ENCODE data around the gene LHFPL6.

GRCh38 chr13:39410096-39410901 is 192.7 kb downstream of the LHFPL6 start:
- TF ChIP-seq MYC (IDR thresholded peaks at IDR 0.05; ENCODE audit: insufficient read depth, insufficient read length, insufficient replicate concordance, low read length, severe bottlenecking) (no peak), ATF3 (IDR thresholded peaks at IDR 0.05; ENCODE audit: borderline replicate concordance, extremely low read depth, low read depth, low read length) (no peak), POLR2AphosphoS2 (IDR thresholded peaks at IDR 0.05; ENCODE audit: low read depth, low read length) (no peak), CBFB (IDR thresholded peaks at IDR 0.05; ENCODE audit: low read depth) (no peak), KDM1A (IDR thresholded peaks at IDR 0.05; ENCODE audit: borderline replicate concordance) (no peak), CTCF (IDR thresholded peaks at IDR 0.05 in 2 of 3, conservative IDR thresholded peaks at IDR 0.05 in 1 of 3; ENCODE audit: control insufficient read depth in 2 of 3, extremely low read depth in 1 of 3, insufficient read depth in 1 of 3, low read depth in 3 of 3, low read length in 3 of 3) (no peak), BRCA1 (IDR thresholded peaks at IDR 0.05; ENCODE audit: low read depth, low read length) (no peak), EZH2 (IDR thresholded peaks at IDR 0.05; ENCODE audit: borderline replicate concordance, control insufficient read depth, low read depth, low read length) (no peak), GABPA (IDR thresholded peaks at IDR 0.05; ENCODE audit: low read depth) (no peak), HDAC6 (IDR thresholded peaks at IDR 0.05; ENCODE audit: unreplicated experiment) (no peak)
- TF ChIP-seq, protein P1, sequence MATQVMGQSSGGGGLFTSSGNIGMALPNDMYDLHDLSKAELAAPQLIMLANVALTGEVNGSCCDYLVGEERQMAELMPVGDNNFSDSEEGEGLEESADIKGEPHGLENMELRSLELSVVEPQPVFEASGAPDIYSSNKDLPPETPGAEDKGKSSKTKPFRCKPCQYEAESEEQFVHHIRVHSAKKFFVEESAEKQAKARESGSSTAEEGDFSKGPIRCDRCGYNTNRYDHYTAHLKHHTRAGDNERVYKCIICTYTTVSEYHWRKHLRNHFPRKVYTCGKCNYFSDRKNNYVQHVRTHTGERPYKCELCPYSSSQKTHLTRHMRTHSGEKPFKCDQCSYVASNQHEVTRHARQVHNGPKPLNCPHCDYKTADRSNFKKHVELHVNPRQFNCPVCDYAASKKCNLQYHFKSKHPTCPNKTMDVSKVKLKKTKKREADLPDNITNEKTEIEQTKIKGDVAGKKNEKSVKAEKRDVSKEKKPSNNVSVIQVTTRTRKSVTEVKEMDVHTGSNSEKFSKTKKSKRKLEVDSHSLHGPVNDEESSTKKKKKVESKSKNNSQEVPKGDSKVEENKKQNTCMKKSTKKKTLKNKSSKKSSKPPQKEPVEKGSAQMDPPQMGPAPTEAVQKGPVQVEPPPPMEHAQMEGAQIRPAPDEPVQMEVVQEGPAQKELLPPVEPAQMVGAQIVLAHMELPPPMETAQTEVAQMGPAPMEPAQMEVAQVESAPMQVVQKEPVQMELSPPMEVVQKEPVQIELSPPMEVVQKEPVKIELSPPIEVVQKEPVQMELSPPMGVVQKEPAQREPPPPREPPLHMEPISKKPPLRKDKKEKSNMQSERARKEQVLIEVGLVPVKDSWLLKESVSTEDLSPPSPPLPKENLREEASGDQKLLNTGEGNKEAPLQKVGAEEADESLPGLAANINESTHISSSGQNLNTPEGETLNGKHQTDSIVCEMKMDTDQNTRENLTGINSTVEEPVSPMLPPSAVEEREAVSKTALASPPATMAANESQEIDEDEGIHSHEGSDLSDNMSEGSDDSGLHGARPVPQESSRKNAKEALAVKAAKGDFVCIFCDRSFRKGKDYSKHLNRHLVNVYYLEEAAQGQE (IDR thresholded peaks at IDR 0.05; ENCODE audit: low read depth, low read length): no peak
